ENCODE measurements around the gene AGT.
"Not testable (repeated sequence)": the region's sequence is repeated elsewhere in the genome, so short reads cannot be mapped to it uniquely, and the experiment has no call there.

AGT gene

GRCh38 chr1:230684998-230685397 is 28.9 kb downstream of the AGT start:
- DNase-seq = no peak

GRCh38 chr1:230684146-230684545 is 29.8 kb downstream of the AGT start:
- no peak for DNase-seq

DNA sequence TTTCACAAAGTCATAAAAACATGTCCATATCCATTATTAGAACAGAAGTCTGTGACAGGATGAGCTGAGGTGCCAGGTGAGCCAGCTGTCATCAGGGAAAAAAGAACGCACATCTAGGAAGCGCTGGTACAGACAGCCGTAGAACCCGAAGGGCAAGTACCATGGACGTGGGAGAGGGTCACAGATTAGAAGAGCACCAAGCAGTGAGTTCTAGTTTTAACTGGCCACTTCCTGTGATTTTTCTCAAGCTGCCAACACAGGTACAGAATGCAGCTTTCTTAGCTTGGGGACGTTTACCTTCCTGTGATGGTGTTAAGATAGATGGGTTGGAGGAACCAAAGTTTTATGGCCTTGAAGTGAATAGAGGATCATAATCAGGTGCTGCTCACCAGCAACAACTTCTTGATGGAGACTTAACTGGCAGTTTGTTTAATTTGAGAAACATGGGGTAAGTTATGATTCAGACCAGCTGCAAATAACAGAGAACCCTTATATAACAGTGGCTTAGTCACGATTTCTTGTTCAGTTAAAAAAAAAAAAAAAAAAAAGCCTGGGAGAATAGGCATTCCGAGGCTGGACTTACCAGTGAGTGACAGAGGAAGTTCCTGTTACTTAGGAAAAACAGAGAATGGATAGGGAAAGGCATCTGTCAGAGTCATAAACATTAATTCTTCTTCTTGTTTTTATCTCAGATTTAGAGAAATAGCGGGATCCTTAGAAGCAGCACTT is 30.9 kb downstream of the AGT start:
- DNase-seq = no peak

DNA sequence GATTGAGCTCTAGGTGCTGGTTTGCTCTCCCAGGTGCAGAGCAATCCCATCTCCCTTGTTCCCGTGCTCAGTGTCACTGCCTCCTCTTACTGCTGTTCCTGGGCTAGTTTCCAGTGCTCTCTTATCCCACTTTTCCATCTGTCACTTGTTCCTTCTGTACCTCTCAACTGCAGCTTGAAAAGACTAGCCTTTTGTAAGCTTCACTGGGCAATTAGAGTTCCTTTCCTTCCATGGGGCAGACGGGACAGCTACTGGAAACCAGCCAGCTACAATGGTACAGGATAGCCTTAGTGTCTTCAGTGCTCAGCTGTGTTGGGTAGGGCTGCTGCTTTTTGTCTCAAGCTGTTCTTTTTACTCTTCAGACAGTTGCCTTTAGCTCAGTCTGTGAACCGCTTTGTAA is 31.6 kb downstream of the AGT start:
- DNase-seq = no peak

DNA sequence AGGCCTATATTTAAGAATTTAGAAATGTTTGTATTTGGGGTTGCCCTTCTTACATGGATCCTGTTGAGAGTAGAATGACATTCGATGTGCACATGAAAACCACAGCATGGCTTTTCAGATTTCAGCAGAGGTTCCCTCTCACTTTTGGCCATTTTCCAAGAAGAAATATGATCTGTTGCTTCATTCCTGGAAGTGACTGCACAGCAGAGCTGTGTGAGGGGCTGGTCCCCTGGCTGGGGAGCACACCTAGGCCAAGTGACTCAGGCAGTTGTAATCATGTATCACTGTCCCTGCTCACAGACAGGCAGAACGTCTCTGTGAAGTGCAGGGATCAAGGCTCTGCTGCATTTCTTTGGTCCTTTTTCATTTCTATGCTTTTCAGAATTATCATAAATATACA is 32.3 kb downstream of the AGT start:
- DNase-seq = no peak

DNA sequence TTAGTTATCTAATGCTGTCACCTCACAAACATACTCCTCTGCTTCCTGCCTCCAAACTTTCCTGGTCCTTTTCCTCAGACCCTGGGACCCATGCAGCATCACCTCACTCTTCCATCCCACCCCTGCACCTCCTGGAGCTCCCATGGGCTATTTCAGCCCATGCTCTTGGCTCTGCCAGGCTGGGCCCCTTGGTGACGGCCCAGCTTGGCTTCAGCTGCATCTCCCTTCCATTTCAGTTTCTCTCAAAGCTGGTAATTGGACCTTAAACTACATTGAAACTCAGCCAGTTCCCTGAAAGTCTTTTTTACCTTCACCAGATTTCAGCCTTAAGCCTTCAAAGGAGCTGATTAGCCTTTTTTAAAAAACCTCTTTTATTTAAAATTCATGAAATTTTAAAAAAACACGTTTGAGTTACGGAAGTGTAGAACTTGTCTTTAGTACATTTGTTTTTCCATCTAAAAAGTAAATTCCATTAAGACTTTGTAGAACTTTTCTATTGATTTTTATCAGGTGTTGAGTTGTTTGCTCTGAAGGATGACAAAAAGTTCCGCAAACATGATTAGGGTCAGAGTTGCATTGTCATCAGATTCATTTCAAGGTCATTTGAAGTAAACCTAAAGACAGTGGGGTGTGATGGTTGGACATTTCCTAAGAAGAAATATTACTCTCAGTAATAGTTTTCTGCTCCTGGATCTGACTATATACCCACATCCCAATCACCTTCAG is 33.5 kb downstream of the AGT start:
- DNase-seq = no peak

DNA sequence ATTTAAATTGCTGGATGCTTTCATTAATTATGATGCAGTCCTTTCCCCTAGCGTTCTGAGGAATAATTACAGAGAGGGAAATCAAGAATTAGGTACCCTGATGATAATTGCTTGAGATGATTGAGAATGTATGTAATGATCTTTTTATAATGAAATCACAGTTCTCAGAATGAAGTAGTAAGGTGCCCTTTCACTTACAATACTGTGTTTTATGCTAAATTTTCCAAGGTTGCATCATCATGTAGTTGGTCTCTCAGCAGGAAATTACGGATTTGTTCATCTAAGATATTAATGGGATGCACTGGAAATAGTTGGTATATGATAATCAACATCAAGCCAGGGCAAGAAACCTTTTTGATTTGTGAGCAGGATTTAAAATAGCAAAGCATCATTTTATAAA is 34.1 kb downstream of the AGT start:
- DNase-seq = no peak

DNA sequence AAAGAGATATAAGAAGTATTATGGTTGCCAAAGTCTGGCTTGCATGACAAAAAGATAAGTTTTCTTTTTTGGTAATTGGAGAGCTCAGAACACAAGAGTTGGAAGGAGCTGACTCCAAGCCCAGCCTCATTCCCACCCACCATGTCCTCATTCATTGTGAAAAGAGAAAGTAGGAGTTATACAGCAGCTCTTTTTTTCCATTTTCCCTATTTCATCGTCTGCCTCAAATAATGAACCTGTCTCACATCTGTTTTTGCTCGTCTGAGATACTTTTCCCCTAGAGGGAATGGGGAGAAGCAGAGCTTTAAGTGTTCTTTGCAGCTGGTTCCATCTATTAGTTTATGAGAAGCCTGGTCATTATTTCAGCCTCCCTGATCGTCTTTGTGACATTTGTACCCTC is 34.7 kb downstream of the AGT start:
- no peak for DNase-seq

GRCh38 chr1:230677200-230677599 is 36.7 kb downstream of the AGT start:
- no peak for DNase-seq

GRCh38 chr1:230674581-230674980 is 39.3 kb downstream of the AGT start:
- DNase-seq = no peak

DNA sequence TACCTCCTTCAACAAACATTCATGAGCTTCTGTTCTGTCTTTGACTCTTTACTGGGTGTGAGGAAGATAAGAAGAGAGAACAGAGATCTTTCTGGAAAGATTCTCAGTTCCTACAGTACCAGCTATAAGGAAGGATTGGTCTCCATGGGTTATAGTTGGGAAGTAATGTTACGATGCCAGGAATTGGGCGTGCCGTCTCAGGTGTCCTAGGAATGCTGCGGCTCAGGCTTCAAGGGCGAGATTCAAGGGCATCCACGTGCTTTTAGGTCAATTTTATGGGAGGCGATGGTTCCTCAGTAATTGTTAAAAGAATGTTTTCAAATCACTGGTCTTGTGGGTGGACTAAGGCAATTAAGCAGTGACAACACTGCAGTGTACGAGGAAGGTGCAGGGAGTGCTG is 44.4 kb downstream of the AGT start:
- DNase-seq = no peak

DNA sequence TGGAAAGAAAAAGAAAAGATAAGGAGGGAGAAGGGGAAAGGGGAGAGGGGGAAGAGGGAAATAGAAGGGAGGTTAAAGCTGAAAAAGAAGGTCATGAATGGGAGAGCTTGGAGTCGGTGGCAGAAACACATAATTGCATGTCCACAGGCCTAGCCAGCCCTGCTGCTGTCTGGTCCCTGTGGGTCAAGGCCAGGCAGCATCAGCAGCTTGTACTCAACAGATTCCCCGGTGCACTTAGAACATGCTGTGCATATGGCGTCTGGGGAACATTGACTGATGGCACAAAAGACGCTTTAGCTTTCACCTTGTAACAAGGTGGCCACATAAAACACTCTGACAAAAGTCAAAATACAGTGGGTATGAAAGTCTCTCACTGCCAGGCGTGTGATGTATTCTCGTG is 45.7 kb downstream of the AGT start:
- no peak for DNase-seq

DNA sequence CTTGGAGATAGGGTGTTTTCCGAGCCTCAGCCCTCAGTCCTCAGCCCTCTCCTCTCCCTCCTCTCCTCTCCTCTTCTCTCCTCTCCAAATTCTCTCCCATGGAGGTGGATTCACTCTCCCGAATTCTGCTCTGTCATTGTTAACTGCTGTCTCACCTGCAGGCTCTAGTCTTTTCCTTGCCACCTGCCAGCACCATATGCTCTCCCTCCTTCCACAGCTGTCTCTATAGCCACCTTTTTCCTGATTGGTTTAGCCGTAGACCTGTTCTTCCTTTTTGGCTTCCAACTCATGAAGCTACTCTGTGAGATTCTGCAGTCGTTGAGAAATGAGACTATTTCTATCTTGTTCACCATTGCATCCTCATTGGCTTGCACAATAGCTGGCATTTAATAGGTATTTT is 51.9 kb downstream of the AGT start:
- DNase-seq = no peak

GRCh38 chr1:230658691-230659090 is 55.2 kb downstream of the AGT start:
- DNase-seq = no peak

DNA sequence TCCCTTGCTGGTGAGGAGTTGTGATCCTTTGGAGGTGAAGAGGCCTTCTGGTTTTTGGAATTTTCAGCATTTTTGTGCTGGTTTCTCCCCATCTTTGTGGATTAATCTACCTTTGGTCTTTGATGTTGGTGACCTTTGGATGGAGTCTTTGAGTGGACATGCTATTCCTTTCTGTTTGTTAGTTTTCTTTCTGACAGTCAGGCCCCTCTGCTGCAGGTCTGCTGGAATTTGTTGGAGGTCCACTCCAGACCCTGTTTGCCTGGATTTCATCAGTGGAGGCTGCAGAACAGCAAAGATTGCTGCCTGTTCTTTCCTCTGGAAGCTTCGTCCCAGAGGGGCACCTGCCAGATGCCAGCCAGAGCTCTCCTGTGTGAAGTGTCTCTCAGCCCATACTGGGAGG is 55.8 kb downstream of the AGT start:
- not testable (repeated sequence) for DNase-seq

DNA sequence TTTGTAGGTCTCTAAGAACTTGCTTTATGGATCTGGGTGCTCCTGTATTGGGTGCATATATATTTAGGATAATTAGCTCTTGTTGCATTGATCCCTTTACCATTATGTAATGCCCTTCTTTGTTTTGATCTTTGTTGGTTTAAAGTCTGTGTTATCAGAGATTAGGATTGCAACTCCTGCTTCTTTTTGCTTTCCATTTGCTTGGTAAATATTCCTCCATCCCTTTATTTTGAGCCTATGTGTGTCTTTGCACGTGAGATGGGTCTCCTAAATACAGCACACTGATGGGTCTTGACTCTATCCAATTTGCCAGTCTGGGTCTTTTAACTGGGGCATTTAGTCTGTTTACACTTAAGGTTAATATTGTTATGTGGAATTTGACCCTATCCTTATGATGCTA is 57.2 kb downstream of the AGT start:
- not testable (repeated sequence) for DNase-seq

Data from stimulated activated CD4-positive, alpha-beta T cell treated with anti-CD3 and anti-CD28 coated beads, Interleukin-2, amount 100 ng/mL, for 48 hours (primary cell).